Neuron (in vitro differentiated cells): ENCODE measurements around the gene TTYH1.
A peak's percentile ranks its signal among the peaks of the same experiment; 100 is the strongest.

Experiments used
- H2AFZ ChIP-seq: one replicate; pipeline ENCODE4 v1.6.1; 2013; ENCODE audit warnings: low read depth, mild to moderate bottlenecking, inconsistent platforms, low read length, moderate library complexity
- H3K27me3 ChIP-seq: one replicate; pipeline ENCODE4 v1.6.1; 2013; ENCODE audit warnings: low read length; ENCODE audit not compliant: insufficient read depth
- H3K36me3 ChIP-seq: one replicate; pipeline ENCODE4 v1.6.1; 2013; ENCODE audit warnings: low read length; ENCODE audit not compliant: insufficient read depth
- H3K4me1 ChIP-seq: one replicate; pipeline ENCODE4 v1.6.1; 2013; ENCODE audit warnings: low read length; ENCODE audit not compliant: insufficient read depth
- H3K4me3 ChIP-seq: 2 replicates; pipeline ENCODE4 v1.5.1; 2013; ENCODE audit warnings: mild to moderate bottlenecking, low read length, moderate library complexity
- H3K9me3 ChIP-seq: one replicate; pipeline ENCODE4 v1.6.1; 2013; ENCODE audit warnings: low read length

The TTYH1 gene

GRCh38 chr19:54457773-54458647, 42.7 kb downstream of the TTYH1 start:
- Histone ChIP-seq H3K4me1 (no peaks in the 10 kb centered on the region), H3K27me3 (no peaks in the 10 kb centered on the region), H3K36me3 (peaks cover 84% of the 10 kb centered on the region), H2AFZ (no peak overlapping the region), H3K9me3 (no peaks in the 10 kb centered on the region), H3K4me3 (no peak overlapping the region)

GRCh38 chr19:54458648-54459281, 43.5 kb downstream of the TTYH1 start:
- H3K36me3 ChIP-seq, result peaks cover 77% of the 10 kb centered on the region

GRCh38 chr19:54459282-54460229, 44.3 kb downstream of the TTYH1 start:
- Histone ChIP-seq H3K27me3 (no peaks in the 10 kb centered on the region), H3K4me3 (no peak overlapping the region), H2AFZ (no peak overlapping the region), H3K9me3 (no peaks in the 10 kb centered on the region), H3K4me1 (peaks cover 5% of the 10 kb centered on the region), H3K36me3 (peaks cover 69% of the 10 kb centered on the region)

More at GRCh38 chr19:54458648-54459281, 43.5 kb downstream of the TTYH1 start:
- H2AFZ ChIP-seq, result no peak overlapping the region
- H3K4me1 ChIP-seq, result no peaks in the 10 kb centered on the region
- H3K9me3 ChIP-seq, result no peaks in the 10 kb centered on the region
- H3K27me3 ChIP-seq, result no peaks in the 10 kb centered on the region
- H3K4me3 ChIP-seq, result no peak overlapping the region

GRCh38 chr19:54460230-54461005, 45.2 kb downstream of the TTYH1 start:
- no peaks in the 10 kb centered on the region for H3K9me3 ChIP-seq
- H2AFZ ChIP-seq, result no peak overlapping the region
- H3K4me3 ChIP-seq, result no peak overlapping the region
- H3K36me3 ChIP-seq, result peaks cover 60% of the 10 kb centered on the region
- no peaks in the 10 kb centered on the region for H3K27me3 ChIP-seq
- H3K4me1 ChIP-seq, result peaks cover 7% of the 10 kb centered on the region

- H2AFZ ChIP-seq, result no peak overlapping the region
- H3K27me3 ChIP-seq, result no peaks in the 10 kb centered on the region
- no peak overlapping the region for H3K4me3 ChIP-seq
- peaks cover 54% of the 10 kb centered on the region for H3K36me3 ChIP-seq
- H3K9me3 ChIP-seq, result no peaks in the 10 kb centered on the region
- H3K4me1 ChIP-seq, result peaks cover 7% of the 10 kb centered on the region
Measured at GRCh38 chr19:54461210-54461609, 45.9 kb downstream of the TTYH1 start.

GRCh38 chr19:54461613-54462012, 46.3 kb downstream of the TTYH1 start:
- Histone ChIP-seq H3K4me3 (no peak overlapping the region), H2AFZ (no peak overlapping the region), H3K9me3 (no peaks in the 10 kb centered on the region), H3K36me3 (peaks cover 50% of the 10 kb centered on the region), H3K4me1 (peaks cover 7% of the 10 kb centered on the region), H3K27me3 (no peaks in the 10 kb centered on the region)

- Histone ChIP-seq H3K9me3 (no peaks in the 10 kb centered on the region), H3K27me3 (no peaks in the 10 kb centered on the region), H3K36me3 (peaks cover 44% of the 10 kb centered on the region), H3K4me1 (peaks cover 7% of the 10 kb centered on the region), H3K4me3 (no peak overlapping the region), H2AFZ (no peak overlapping the region)
Measured at GRCh38 chr19:54462047-54462654, 46.9 kb downstream of the TTYH1 start.

- Histone ChIP-seq H3K4me1 (peaks cover 7% of the 10 kb centered on the region), H3K36me3 (peaks cover 39% of the 10 kb centered on the region), H3K4me3 (no peak overlapping the region), H2AFZ (no peak overlapping the region), H3K9me3 (no peaks in the 10 kb centered on the region), H3K27me3 (no peaks in the 10 kb centered on the region)
Measured at GRCh38 chr19:54462655-54463530, 47.6 kb downstream of the TTYH1 start.

GRCh38 chr19:54463531-54464043, 48.3 kb downstream of the TTYH1 start, which contains the start of gene LENG9:
LENG9 (minus strand) TSS chr19:54463778; CDS start chr19:54463526, 252 bp downstream.
- H3K27me3 ChIP-seq, result no peaks in the 10 kb centered on the region
- peak within 1 kb of the TSS; percentile 73 for H2AFZ ChIP-seq
- H3K4me1 ChIP-seq, result peaks cover 7% of the 10 kb centered on the region
- H3K36me3 ChIP-seq, result peaks cover 32% of the 10 kb centered on the region
- H3K9me3 ChIP-seq, result no peaks in the 10 kb centered on the region
- peak within 1 kb of the TSS; percentile 65 for H3K4me3 ChIP-seq

GRCh38 chr19:54464044-54464629, 48.9 kb downstream of the TTYH1 start:
- Histone ChIP-seq H3K4me1 (peaks cover 7% of the 10 kb centered on the region), H2AFZ (peak overlapping the region; percentile 73), H3K9me3 (no peaks in the 10 kb centered on the region), H3K27me3 (no peaks in the 10 kb centered on the region), H3K36me3 (peaks cover 26% of the 10 kb centered on the region), H3K4me3 (peak overlapping the region; percentile 65)
